Islet precursor cell (in vitro differentiated cells): ENCODE results near the gene EIF4E3.
A peak's percentile ranks its signal among the peaks of the same experiment; 100 is the strongest.

Experiments used
- DNase-seq: peaks from one replicate; pipeline ENCODE4 v3.0.0-alpha.2; 2018

The EIF4E3 gene

GRCh38 chr3:71722693-71723092 lies 2.5 kb downstream of the EIF4E3 start:
- no peak for DNase-seq

GRCh38 chr3:71721651-71722157 lies 3.5 kb downstream of the EIF4E3 start:
- no peak for DNase-seq

DNA sequence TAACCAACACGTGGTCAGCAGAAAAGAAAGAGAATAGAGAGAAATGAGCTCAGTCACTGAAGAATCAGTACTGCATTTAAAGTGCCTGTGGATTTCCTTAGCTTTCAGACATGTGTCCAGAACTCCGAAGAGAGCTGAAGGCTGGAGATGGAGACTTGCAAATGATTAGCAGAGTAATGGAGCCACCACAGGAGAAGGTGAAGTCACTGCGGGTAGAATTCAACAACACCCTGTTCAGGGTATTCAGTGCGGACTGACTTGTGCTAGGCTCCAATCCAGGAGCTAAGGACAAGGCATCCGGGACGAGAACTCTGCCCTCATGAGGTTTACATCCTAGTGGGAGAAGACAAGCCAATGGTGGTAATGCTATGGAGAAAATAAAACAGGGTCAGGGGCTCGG lies 4.2 kb downstream of the EIF4E3 start:
- DNase-seq, result no peak

- DNase-seq, result no peak
Observed at GRCh38 chr3:71718072-71718471, 7.1 kb downstream of the EIF4E3 start.

GRCh38 chr3:71714595-71714994 lies 10.6 kb downstream of the EIF4E3 start:
- DNase-seq, result no peak

GRCh38 chr3:71713041-71713440 lies 12.2 kb downstream of the EIF4E3 start:
- DNase-seq, result no peak

GRCh38 chr3:71710906-71711494 lies 14.2 kb downstream of the EIF4E3 start:
- DNase-seq, result no peak

- DNase-seq, result no peak
Observed at GRCh38 chr3:71709908-71710511, 15.2 kb downstream of the EIF4E3 start.

GRCh38 chr3:71708476-71709105 lies 16.6 kb downstream of the EIF4E3 start:
- DNase-seq, result no peak

DNA sequence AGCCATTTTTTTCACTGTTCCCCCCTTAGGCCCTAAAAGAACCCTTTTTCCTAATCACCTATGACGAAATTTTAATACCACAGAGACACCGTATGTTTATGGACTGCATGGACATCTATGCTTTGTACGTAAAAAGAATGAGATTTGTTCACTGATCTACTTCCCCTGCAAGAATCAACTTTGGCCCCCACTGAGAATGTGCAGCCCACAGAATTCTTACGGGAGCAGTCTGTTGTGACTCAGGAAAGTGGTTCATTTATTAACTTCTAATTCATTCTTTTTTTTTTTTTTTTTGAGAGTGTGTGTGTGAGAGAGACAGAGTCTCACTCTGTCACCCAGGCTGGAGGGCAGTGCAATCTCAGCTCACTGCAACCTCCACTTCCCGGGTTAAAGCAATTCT lies 17.6 kb downstream of the EIF4E3 start:
- DNase-seq, result no peak

GRCh38 chr3:71705681-71706080 lies 19.5 kb downstream of the EIF4E3 start:
- no peak for DNase-seq

DNA sequence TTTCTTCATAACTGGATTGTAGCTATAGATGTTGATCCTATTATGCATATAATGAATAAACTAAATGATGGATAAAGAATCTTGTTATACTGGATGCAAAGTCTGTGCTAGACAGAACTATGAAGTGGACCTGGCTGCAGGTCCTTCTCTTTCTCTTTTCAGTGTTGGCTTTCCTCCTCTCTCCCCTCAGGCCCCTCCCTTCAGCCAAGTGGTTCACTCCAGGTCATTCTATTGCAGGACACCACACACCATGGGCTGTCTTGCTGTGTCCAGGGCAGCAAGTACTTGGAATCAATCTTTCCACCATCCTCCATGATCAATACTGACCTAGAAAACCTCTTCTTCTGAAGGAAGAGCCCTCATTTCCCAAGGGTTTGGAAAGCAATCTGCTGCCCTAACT lies 20.3 kb downstream of the EIF4E3 start:
- DNase-seq, result no peak

DNA sequence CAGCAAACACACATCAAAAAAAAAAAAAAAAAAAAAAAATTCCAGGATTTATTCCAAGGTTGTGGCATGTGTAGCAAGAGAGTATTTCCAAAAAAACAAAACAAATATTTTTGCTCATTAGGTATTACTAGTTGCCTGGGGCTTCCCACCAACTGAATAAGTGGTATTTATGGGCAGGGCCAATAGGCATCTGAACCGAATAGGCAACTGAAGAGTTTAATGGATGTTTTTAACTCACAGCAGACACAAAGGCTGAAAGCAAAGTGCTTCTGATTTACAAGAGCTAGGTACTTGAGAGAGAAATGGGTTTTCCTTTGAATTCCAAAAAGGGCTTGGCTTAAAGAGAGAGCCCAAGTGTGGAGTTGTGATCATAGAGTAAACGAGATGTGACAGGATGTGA lies 21.4 kb downstream of the EIF4E3 start:
- peak; percentile 58 for DNase-seq

DNA sequence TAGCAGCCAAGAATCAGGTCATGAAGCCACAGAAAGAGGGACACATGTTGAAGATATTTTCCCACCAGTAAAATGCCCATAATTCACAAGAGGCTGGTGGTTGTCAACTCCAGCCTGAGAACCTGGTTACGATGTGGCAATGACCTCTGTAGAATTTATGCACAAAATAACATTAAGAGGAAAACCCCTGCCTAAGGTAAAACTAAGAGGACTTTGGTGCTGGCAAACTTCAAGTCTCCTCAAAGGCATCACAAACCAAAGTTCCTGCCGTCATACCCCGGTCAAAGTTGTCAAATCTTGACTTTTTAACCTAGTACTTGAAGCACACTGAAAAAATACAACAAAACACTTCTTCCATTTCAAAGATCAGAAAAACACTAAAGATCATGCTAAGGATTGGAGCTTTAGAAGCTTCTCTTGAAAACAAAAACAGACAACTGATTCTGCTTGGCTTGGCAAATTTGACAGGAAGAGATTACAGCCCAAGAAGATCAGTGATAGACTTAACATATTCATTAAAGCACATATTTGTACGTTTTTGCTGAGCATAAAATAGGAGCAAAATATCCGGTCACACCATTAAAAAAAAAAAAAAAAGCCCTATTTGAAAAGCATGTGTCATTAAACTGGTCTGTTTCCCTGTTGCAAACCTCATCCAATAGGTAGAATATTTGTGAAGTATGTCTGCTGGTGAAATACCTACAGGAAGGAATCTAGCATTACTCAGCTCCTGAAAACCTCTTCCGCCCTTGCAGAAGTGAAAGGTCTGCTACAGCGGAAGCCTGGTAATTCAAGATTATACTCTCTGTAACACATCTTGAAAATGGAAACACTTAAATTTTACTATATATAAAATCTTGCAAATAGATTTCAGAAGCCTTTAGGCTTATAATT lies 22.8 kb downstream of the EIF4E3 start:
- peak; percentile 57 for DNase-seq

- DNase-seq, result no peak
Observed at GRCh38 chr3:71701251-71701762, 23.9 kb downstream of the EIF4E3 start.

- no peak for DNase-seq
Observed at GRCh38 chr3:71695000-71695482, 30.2 kb downstream of the EIF4E3 start.

DNA sequence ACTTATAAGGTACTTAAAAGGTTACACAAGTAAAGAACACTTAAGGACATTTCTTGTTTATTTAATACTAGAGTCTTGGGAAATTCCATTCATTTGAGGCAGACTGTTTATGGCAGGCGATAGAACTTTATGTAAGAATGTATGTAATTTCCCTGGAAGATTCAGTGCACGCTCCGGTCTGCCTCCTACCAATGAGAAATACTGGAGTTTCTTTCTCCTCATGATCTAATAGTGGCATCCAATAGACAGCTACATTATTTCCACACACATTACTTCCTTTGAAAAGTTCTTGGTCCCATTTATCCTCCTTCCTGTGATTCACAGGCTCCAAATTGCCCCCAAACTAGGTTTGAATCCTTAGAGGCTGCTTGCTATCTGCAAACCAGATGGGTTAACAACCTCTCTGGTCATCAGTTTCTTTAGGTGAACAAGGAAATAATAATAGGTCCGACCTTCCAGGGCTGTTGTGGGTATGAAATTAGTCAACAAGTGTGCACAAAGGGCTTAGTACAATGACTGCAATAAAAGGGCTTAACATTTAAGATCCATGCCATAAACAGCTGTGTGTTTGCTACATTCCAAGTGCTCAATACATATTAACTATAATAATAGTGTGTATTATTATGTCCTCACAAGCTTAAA lies 30.7 kb downstream of the EIF4E3 start:
- DNase-seq, result no peak

DNA sequence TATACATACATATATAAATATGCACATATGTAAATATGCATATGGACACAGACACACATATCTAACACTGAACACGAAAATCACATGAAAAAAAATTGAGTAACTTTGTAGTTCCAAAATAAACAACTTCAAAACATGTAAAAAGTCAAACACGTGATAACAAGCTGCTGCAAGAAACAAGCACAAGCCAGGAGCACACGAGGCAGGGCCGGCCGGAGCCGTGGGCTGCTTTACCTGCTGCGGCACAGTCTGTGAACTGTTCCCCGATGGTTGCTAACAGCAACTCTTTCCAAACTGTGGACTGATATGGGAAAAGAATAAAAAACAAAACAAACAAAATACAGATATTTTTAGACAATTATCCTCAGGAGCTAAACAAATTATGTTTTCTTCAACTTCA lies 31.6 kb downstream of the EIF4E3 start:
- DNase-seq, result no peak

GRCh38 chr3:71692139-71692538 lies 33.1 kb downstream of the EIF4E3 start:
- DNase-seq, result no peak

DNA sequence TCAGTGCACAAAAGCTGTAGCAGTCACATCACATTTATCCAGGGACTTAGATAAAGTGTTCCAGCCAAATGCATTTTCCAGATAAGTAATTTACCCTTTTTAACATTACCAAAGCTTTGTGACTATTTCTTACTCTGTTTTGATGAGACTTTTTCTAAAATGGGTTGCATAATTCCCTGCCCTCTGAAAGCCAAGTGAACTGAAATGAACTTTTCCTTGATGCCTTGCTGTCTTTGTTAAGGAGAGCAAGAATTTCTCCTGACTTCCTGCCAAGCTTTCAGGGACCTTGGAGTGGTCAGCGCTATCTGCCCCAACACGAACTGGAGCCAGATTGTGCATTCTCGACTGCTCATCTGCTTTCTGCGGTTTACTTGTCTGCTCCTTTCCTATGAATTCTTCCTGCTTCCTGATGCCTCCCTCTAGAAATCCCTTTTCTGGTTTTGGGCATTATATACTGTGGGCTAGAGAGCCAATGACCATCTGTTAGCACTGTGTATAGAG lies 34.8 kb downstream of the EIF4E3 start:
- DNase-seq, result peak; percentile 86

- DNase-seq, result no peak
Observed at GRCh38 chr3:71689291-71689690, 35.9 kb downstream of the EIF4E3 start.

GRCh38 chr3:71688121-71688520 lies 37.1 kb downstream of the EIF4E3 start:
- DNase-seq, result no peak
